Measurements from ENCODE around the gene KCP. TPM values are rescaled to one million over a fixed set of nuclear protein-coding genes. Genes with fewer than 3 reads are reported as not detected.
A peak's percentile ranks its signal among the peaks of the same experiment; 100 is the strongest.

KCP gene
- total and polyA plus RNA-seq, 10 of the 15 experiments (the other 5 are each of a cell fraction or from before 2014, with no cell fraction given), result 0.05 to 7.8 (median 2.5) TPM

GRCh38 chr7:128879939-128880746 is 30.4 kb downstream of the KCP start (continued):
- TF ChIP-seq CTCF (IDR thresholded peaks at IDR 0.05 in 2 of 3, conservative IDR thresholded peaks at IDR 0.05 in 1 of 3; ENCODE audit: control insufficient read depth in 2 of 3, extremely low read depth in 1 of 3, insufficient read depth in 1 of 3, low read depth in 3 of 3, low read length in 3 of 3) (peak; percentile 40 to 54 (median 49); a peak in 5 of 6 replicates), NKRF (conservative IDR thresholded peaks at IDR 0.05) (no peak), FOXM1 (IDR thresholded peaks at IDR 0.05; ENCODE audit: low read depth, low read length) (no peak)

GRCh38 chr7:128879461-128879938 is 31.0 kb downstream of the KCP start:
- no peaks in the 10 kb centered on the region for H3K79me2 ChIP-seq (ENCODE audit: control insufficient read depth, insufficient read depth, low read length)
- no peak overlapping the region for H3K9ac ChIP-seq (ENCODE audit: control insufficient read depth, insufficient read depth, low read length)
- no peak overlapping the region for H3K4me3 ChIP-seq
- no peaks in the 10 kb centered on the region for H3K9me3 ChIP-seq (replicated peaks; ENCODE audit: control insufficient read depth, insufficient read depth, low read length)
- WGBS (ENCODE audit: insufficient coverage, insufficient replicate concordance, low lambda C conversion rate, missing lambda C conversion rate), result 84% methylated on average over 18 of the region's 19 CpGs
- no peaks in the 10 kb centered on the region for H4K20me1 ChIP-seq (ENCODE audit: control insufficient read depth, insufficient read depth)
- intact Hi-C loops (cut with micrococcal nuclease; ENCODE audit: unreplicated experiment) (no loop called here), in situ Hi-C loops (cut with MboI) (no loop called here)
- ChIA-PET CTCF (interaction anchor here (0.7 to 2.0 kb wide), 3 partner anchors 15 to 771 kb away, joined by 3 to 5 read pairs (median 4); partner anchors contain the start of gene ATP6V1F), POLR2A (no interaction called here), SMC1A (ENCODE audit: uncharacterized antibody, unreplicated experiment) (interaction anchor here (0.7 to 0.9 kb wide), 2 partner anchors 12 to 87 kb away, joined by 3 read pairs; no protein-coding TSS in a partner anchor), RAD21 (ENCODE audit: unreplicated experiment) (interaction anchor here (1.3 kb wide), 1 partner anchor 16 kb away, joined by 3 read pairs; no protein-coding TSS in a partner anchor)
- no peak overlapping the region for H3K27ac ChIP-seq (ENCODE audit: control insufficient read depth, insufficient read depth)
- no peaks in the 10 kb centered on the region for H3K27me3 ChIP-seq (replicated peaks in 1 of 2; ENCODE audit: control insufficient read depth in 2 of 2, insufficient read depth in 2 of 2, low read length in 1 of 2)
- no peaks in the 10 kb centered on the region for H3K36me3 ChIP-seq (ENCODE audit: control insufficient read depth in 2 of 2, insufficient read depth in 2 of 2, low read length in 1 of 2)
- DNase-seq (ENCODE audit: low read depth, low spot score) (no peak), FAIRE-seq (no peak), ATAC-seq (no peak)
- no TSS peak for BruUV-seq (replicated peaks)
- no peak overlapping the region for H2AFZ ChIP-seq (ENCODE audit: control insufficient read depth, low read depth, low read length)
- TF ChIP-seq ZNF622 (IDR thresholded peaks at IDR 0.05), result no peak
- TF ChIP-seq CBX5 (IDR thresholded peaks at IDR 0.05; ENCODE audit: low read depth), result no peak
- TF ChIP-seq EZH2 (IDR thresholded peaks at IDR 0.05; ENCODE audit: borderline replicate concordance, control insufficient read depth, low read depth, low read length), result no peak
- TF ChIP-seq USF1 (IDR thresholded peaks at IDR 0.05; ENCODE audit: borderline replicate concordance, extremely low read length, insufficient read depth, low read depth, low read length), result peak; percentile 21
- peak in 1 of 2 experiments; percentile 41; a peak in 2 of 4 replicates for TF ChIP-seq BHLHE40 (IDR thresholded peaks at IDR 0.05; ENCODE audit: borderline replicate concordance in 1 of 2, low read depth in 2 of 2, low read length in 1 of 2)
- H3K4me1 ChIP-seq (ENCODE audit: control insufficient read depth, insufficient read depth, low read length), result peaks cover 12% of the 10 kb centered on the region
- no peak overlapping the region for H3K4me2 ChIP-seq (ENCODE audit: control insufficient read depth, insufficient read depth)

Measured in GM12878 (cell line).